Endothelial cell of umbilical vein (primary cell): Measurements from ENCODE around the gene KAZN. TPM values are rescaled to one million over a fixed set of nuclear protein-coding genes. Genes with fewer than 3 reads are reported as not detected.

Experiments
- BruUV-seq: library from RNA; stranded (reverse); fragments of 400-500 nt; replicated peaks from 2 replicates; lab custom pipeline; 2021; lab: Mats Ljungman, UMichigan
- CTCF ChIA-PET: fragments of 300-600, 350-600 bp; sonication (Branson Sonifier 250); formaldehyde crosslinking; loops from one replicate; lab custom pipeline; 2021; ENCODE audit warnings: antibody characterized with exemption, inconsistent platforms; lab: Charles Lee
- POLR2A ChIA-PET: fragments of 300-600, 350-600 bp; sonication (Branson Sonifier 250); formaldehyde crosslinking; loops from one replicate; lab custom pipeline; 2021; ENCODE audit warnings: antibody characterized with exemption, inconsistent platforms; lab: Charles Lee
- DNase-seq: peaks from one replicate; pipeline ENCODE4 v3.0.0-alpha.2; 2011; ENCODE audit warnings: low read depth, low spot score
- FAIRE-seq: peaks from 2 replicates; lab custom pipeline; 2011; peaks lifted over from hg19 to GRCh38; lab: Jason Lieb, UNC
- H2AFZ ChIP-seq: 2 replicates; pipeline ENCODE4 v1.6.0; 2012; ENCODE audit warnings: low read depth, low read length, control low read depth, inconsistent platforms
- H3K27ac ChIP-seq: 2 replicates; pipeline ENCODE4 v1.5.1; 2011; ENCODE audit warnings: low read depth, mild to moderate bottlenecking, control low read depth, low read length, moderate library complexity; ENCODE audit not compliant: insufficient read depth
- H3K27me3 ChIP-seq, 2 experiments: 2 replicates each; pipeline versions ENCODE4 v1.6.0 to v1.6.1; 2011; ENCODE audit warnings: low read length in 2 of 2, mixed read lengths in 1 of 2; ENCODE audit not compliant: control insufficient read depth in 2 of 2, insufficient read depth in 2 of 2
- H3K36me3 ChIP-seq, 2 experiments: 2 replicates in 1 of 2; 3 replicates in 1 of 2; pipeline ENCODE4 v1.5.1; 2011; ENCODE audit warnings: low read length in 2 of 2, mild to moderate bottlenecking in 1 of 2, moderate library complexity in 1 of 2; ENCODE audit not compliant: control insufficient read depth in 2 of 2, insufficient read depth in 2 of 2; ENCODE audit errors: extremely low read depth in 1 of 2
- H3K4me1 ChIP-seq: 3 replicates; pipeline ENCODE4 v1.5.1; 2011; ENCODE audit warnings: mild to moderate bottlenecking, low read length; ENCODE audit not compliant: control insufficient read depth, insufficient read depth; ENCODE audit errors: extremely low read depth
- H3K4me2 ChIP-seq: 2 replicates; pipeline ENCODE4 v1.6.1; 2011; ENCODE audit warnings: low read length, control low read depth, mixed read lengths; ENCODE audit not compliant: insufficient read depth
- H3K4me3 ChIP-seq, 3 experiments: fragments of 200-600 bp in 1 of 3; sonication (generic), shearing (Covaris generic) in 1 of 3; replicated peaks in 1 of 3; 2 replicates each; pipeline ENCODE4 v1.5.1; 2011 to 2016; ENCODE audit warnings: control low read depth in 3 of 3, low read length in 3 of 3, mild to moderate bottlenecking in 2 of 3, inconsistent platforms in 1 of 3, low read depth in 1 of 3, moderate library complexity in 1 of 3; ENCODE audit not compliant: insufficient read depth in 1 of 3
- H3K79me2 ChIP-seq: 2 replicates; pipeline ENCODE4 v1.6.0; 2012; ENCODE audit warnings: low read length, inconsistent platforms; ENCODE audit not compliant: control insufficient read depth, insufficient read depth
- H3K9ac ChIP-seq: replicated peaks from 2 replicates; pipeline ENCODE3; 2011; ENCODE audit warnings: low read length, control low read depth; ENCODE audit not compliant: insufficient read depth; ENCODE audit errors: extremely low read depth
- H3K9me1 ChIP-seq: replicated peaks from 3 replicates; pipeline ENCODE4 v1.6.0; 2011; ENCODE audit warnings: mild to moderate bottlenecking, low read length; ENCODE audit not compliant: control insufficient read depth, insufficient read depth; ENCODE audit errors: extremely low read depth
- H3K9me3 ChIP-seq: replicated peaks from 2 replicates; pipeline ENCODE4 v1.5.1; 2012; ENCODE audit warnings: low read length, inconsistent platforms; ENCODE audit not compliant: control insufficient read depth, insufficient read depth
- H4K20me1 ChIP-seq: replicated peaks from 2 replicates; pipeline ENCODE3; 2011; ENCODE audit warnings: mild to moderate bottlenecking, low read length; ENCODE audit not compliant: control insufficient read depth, insufficient read depth; ENCODE audit errors: extremely low read depth
- EZH2 ChIP-seq: IDR thresholded peaks from 2 replicates; pipeline ENCODE4 v1.6.1; 2012; ENCODE audit warnings: borderline replicate concordance, low read depth, mild to moderate bottlenecking, moderate library complexity, low read length, inconsistent platforms; ENCODE audit not compliant: severe bottlenecking
- FOS ChIP-seq: IDR thresholded peaks from 2 replicates; pipeline ENCODE4 v1.6.1; 2011; ENCODE audit warnings: mild to moderate bottlenecking, low read length, moderate library complexity, borderline replicate concordance; ENCODE audit not compliant: insufficient read depth
- GATA2 ChIP-seq: IDR thresholded peaks from 2 replicates; pipeline ENCODE4 v1.7.0; 2011; ENCODE audit warnings: low read depth, mild to moderate bottlenecking, moderate library complexity, mixed read lengths, low read length; ENCODE audit not compliant: insufficient read length, insufficient read depth
- JUN ChIP-seq: IDR thresholded peaks from 2 replicates; pipeline ENCODE4 v1.6.1; 2011; ENCODE audit warnings: borderline replicate concordance, low read depth; ENCODE audit not compliant: insufficient read length, insufficient read depth
- MAX ChIP-seq: IDR thresholded peaks from 2 replicates; pipeline ENCODE4 v1.6.1; 2011; ENCODE audit not compliant: insufficient read depth, insufficient read length
- MYC ChIP-seq: IDR thresholded peaks from one replicate; pipeline ENCODE4 v1.6.1; 2011; ENCODE audit warnings: mild to moderate bottlenecking, low read depth, low read length
- POLR2A ChIP-seq: IDR thresholded peaks from 2 replicates; pipeline ENCODE4 v1.6.1; 2012; ENCODE audit warnings: low read depth, mild to moderate bottlenecking, control low read depth, low read length
- POLR2AphosphoS5 ChIP-seq: IDR thresholded peaks from 2 replicates; pipeline ENCODE4 v1.6.1; 2012; ENCODE audit warnings: low read depth, mild to moderate bottlenecking, control low read depth, low read length, moderate library complexity; ENCODE audit not compliant: insufficient read depth
- dilution Hi-C: fragments of 300-500 bp; cut with MboI; formaldehyde crosslinking; loops from one replicate; pipeline ENCODE4 v1.15.0; 2019; ENCODE audit warnings: low sequenced_read_pairs; ENCODE audit not compliant: extremely low pct_ligation_motif_present
- intact Hi-C: fragments of 100-400 bp; cut with micrococcal nuclease; formaldehyde crosslinking; loops from one replicate; pipeline ENCODE4 v1.10.0; 2022
- polyA plus RNA-seq, 4 experiments: library from polyadenylated mRNA; depleted of rRNA in 3 of 4; stranded (reverse) in 3 of 4; unstranded in 1 of 4; fragments of >200 nt; gene quantifications; 2 replicates each; pipeline versions ENCODE4 v1.2.1 to v1.2.3, GENCODE V29; 2011 to 2012; ENCODE audit warnings: missing spikeins in 1 of 4
- total RNA-seq: library from RNA; stranded (reverse); gene quantifications from 2 replicates; pipeline ENCODE4 v1.2.3, GENCODE V29; 2021
- TF ChIP-seq, protein P1 (sequence below), 2 donors: IDR thresholded peaks; 1 replicate in 1 of 2; 2 replicates in 1 of 2; pipeline ENCODE4 v1.5.1; 2011; ENCODE audit warnings: low read length in 2 of 2, mild to moderate bottlenecking in 2 of 2, moderate library complexity in 2 of 2, control low read depth in 1 of 2, inconsistent platforms in 1 of 2, low read depth in 1 of 2; ENCODE audit not compliant: insufficient read depth in 1 of 2; ENCODE audit errors: extremely low read depth in 1 of 2

Gene KAZN
- total and polyA plus RNA-seq, 2 donors (not counting 3 experiments of a cell fraction or from before 2014, with no cell fraction given), result 1.6 to 5.8 TPM

GRCh38 chr1:14849038-14849437 lies 250.6 kb downstream of the KAZN start:
- intact Hi-C loops (no loop called here), dilution Hi-C loops (no loop called here)
- Histone ChIP-seq H3K9me3 (peaks cover 2% of the 10 kb centered on the region), H3K9me1 (no peaks in the 10 kb centered on the region), H3K27ac (no peak overlapping the region), H3K9ac (no peak overlapping the region), H3K79me2 (no peaks in the 10 kb centered on the region), H3K27me3 (no peaks in the 10 kb centered on the region), H3K36me3 (no peaks in the 10 kb centered on the region), H3K4me3 (no peak overlapping the region), H2AFZ (no peak overlapping the region), H3K4me2 (no peak overlapping the region), H4K20me1 (no peaks in the 10 kb centered on the region), H3K4me1 (no peaks in the 10 kb centered on the region)
- ChIA-PET CTCF (no interaction called here), POLR2A (no interaction called here)
- FAIRE-seq, result no peak
- no peak for DNase-seq
- BruUV-seq, result no TSS peak
- TF ChIP-seq EZH2 (no peak), POLR2A (no peak), GATA2 (no peak), MYC (no peak), MAX (no peak), POLR2AphosphoS5 (no peak), FOS (no peak), JUN (no peak)
- TF ChIP-seq, protein P1, sequence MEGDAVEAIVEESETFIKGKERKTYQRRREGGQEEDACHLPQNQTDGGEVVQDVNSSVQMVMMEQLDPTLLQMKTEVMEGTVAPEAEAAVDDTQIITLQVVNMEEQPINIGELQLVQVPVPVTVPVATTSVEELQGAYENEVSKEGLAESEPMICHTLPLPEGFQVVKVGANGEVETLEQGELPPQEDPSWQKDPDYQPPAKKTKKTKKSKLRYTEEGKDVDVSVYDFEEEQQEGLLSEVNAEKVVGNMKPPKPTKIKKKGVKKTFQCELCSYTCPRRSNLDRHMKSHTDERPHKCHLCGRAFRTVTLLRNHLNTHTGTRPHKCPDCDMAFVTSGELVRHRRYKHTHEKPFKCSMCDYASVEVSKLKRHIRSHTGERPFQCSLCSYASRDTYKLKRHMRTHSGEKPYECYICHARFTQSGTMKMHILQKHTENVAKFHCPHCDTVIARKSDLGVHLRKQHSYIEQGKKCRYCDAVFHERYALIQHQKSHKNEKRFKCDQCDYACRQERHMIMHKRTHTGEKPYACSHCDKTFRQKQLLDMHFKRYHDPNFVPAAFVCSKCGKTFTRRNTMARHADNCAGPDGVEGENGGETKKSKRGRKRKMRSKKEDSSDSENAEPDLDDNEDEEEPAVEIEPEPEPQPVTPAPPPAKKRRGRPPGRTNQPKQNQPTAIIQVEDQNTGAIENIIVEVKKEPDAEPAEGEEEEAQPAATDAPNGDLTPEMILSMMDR (IDR thresholded peaks at IDR 0.05; ENCODE audit: extremely low read depth in 1 of 2, insufficient read depth in 1 of 2, low read depth in 1 of 2, low read length in 2 of 2), result no peak
